Epithelial cell of esophagus (primary cell): ENCODE measurements around the gene FGF14.

Source experiments
- DNase-seq: peaks from one replicate; pipeline ENCODE4 v3.0.0; 2010; ENCODE audit warnings: low read depth
- H3K4me3 ChIP-seq: 2 replicates; pipeline ENCODE4 v1.5.1; 2011; ENCODE audit warnings: mild to moderate bottlenecking, low read length, control low read depth
- CTCF ChIP-seq: IDR thresholded peaks from 2 replicates; pipeline ENCODE4 v1.5.1; 2011; ENCODE audit warnings: low read depth, mild to moderate bottlenecking, low read length, control low read depth, inconsistent platforms; ENCODE audit not compliant: insufficient read depth; ENCODE audit errors: missing control alignments

FGF14 gene

GRCh38 chr13:102212729-102213128 lies 189.1 kb downstream of the FGF14 start:
- no peak for TF ChIP-seq CTCF
- no peak overlapping the region for H3K4me3 ChIP-seq

GRCh38 chr13:102208347-102208746 lies 193.5 kb downstream of the FGF14 start:
- DNase-seq: no peak
- no peak for TF ChIP-seq CTCF
- no peak overlapping the region for H3K4me3 ChIP-seq

More at GRCh38 chr13:102212729-102213128, 189.1 kb downstream of the FGF14 start:
- DNase-seq: no peak

GRCh38 chr13:102207680-102208342 lies 194.0 kb downstream of the FGF14 start:
- no peak for DNase-seq
- TF ChIP-seq CTCF: no peak
- H3K4me3 ChIP-seq: no peak overlapping the region

- TF ChIP-seq CTCF: no peak
- DNase-seq: no peak
Observed at GRCh38 chr13:102203718-102204117, 198.1 kb downstream of the FGF14 start.

GRCh38 chr13:102198418-102199311 lies 203.2 kb downstream of the FGF14 start:
- TF ChIP-seq CTCF: no peak
- no peak overlapping the region for H3K4me3 ChIP-seq
- DNase-seq: peak; percentile 36

More at GRCh38 chr13:102203718-102204117, 198.1 kb downstream of the FGF14 start:
- no peak overlapping the region for H3K4me3 ChIP-seq

- peak; percentile 56 for DNase-seq
- TF ChIP-seq CTCF: peak; percentile 49
- H3K4me3 ChIP-seq: no peak overlapping the region
Observed at GRCh38 chr13:102197193-102197592, 204.7 kb downstream of the FGF14 start.
